Left renal pelvis (tissue), 4 donors: ENCODE data around the gene COL6A2. TPM values are rescaled to one million over a fixed set of nuclear protein-coding genes. Genes with fewer than 3 reads are reported as not detected.
"Not testable (repeated sequence)": the region's sequence is repeated elsewhere in the genome, so short reads cannot be mapped to it uniquely, and the experiment has no call there.

Experiments
- DNase-seq, 4 donors: peaks; one replicate each; pipeline ENCODE4 v3.0.0-alpha.2; 2013; ENCODE audit warnings: low read depth in 4 of 4, low spot score in 3 of 4
- polyA plus RNA-seq, 4 donors: library from polyadenylated mRNA; unstranded; fragments of 120-200 nt; gene quantifications; one replicate each; pipeline ENCODE4 v1.2.1, GENCODE V29; 2013; ENCODE audit not compliant: insufficient read length in 4 of 4

The COL6A2 gene
- polyA plus RNA-seq, 4 donors, result 205 to 1,137 (median 238) TPM

DNA sequence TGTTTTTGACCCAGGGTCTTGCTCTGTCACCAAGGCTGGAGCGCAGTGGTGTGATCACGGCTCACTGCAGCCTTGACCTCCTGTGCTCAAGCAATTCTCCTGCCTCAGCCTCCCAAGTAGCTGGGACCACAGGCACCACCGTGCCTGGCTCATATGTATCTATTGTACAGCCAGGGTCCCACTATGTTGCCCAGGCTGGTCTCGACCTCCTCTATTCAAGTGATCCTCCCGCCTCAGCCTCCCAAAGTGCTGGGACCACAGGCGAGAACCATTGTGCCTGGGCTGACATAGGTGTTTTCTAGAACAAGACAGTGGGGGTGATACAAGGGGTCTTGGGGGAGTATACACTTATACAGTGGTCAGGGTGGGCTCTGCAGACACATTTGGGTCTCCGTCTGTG lies 40.0 kb downstream of the COL6A2 start:
- no peak for DNase-seq

DNA sequence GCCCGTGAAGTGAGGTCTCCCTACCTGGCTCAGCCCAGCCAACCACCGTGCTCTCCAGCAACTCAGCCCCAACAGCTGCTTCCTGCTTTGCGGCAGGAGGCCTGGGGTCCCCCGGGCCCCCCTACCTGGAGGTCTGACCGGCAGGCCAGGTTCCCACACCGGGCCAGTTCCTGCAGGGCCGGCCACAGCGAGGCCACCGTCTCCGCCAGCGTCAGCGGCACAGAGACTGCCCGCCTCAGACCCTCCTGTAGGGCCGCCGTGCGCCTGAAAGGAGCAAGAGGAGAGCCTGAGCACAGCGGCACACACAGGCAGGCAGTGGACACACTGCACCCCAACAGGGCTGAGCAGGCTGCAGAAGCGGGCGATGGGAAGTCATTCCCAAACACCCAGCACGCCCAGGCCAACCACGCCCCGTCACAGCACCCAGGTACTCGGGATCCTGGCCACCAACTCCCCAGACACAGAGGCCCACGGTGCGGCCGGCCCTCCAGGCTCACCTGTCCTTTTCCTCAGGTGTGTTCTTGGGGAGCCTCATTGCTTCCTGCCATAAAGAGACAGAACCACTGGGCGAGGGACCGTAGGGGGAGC lies 40.6 kb downstream of the COL6A2 start:
- DNase-seq, result no peak

DNA sequence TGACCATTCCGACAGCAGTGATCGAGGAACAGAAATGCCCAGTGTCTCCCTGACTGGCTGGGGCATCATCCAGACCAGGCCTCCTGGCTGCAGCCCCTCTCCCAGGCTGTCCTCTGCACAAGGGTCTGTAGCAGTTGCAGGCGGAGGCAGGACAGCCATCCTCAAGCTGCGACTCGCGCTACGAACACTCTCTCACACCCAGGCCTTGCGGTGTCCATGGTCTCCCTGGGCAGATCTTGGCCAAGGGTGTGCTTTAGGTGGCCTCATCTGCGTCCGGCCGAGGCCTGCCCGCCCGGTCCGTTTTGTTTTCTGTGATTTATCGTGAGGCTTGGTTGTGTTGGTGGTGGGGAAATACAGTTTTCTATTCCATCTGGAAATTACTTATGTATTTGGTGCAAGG lies 41.8 kb downstream of the COL6A2 start:
- DNase-seq, result no peak

DNA sequence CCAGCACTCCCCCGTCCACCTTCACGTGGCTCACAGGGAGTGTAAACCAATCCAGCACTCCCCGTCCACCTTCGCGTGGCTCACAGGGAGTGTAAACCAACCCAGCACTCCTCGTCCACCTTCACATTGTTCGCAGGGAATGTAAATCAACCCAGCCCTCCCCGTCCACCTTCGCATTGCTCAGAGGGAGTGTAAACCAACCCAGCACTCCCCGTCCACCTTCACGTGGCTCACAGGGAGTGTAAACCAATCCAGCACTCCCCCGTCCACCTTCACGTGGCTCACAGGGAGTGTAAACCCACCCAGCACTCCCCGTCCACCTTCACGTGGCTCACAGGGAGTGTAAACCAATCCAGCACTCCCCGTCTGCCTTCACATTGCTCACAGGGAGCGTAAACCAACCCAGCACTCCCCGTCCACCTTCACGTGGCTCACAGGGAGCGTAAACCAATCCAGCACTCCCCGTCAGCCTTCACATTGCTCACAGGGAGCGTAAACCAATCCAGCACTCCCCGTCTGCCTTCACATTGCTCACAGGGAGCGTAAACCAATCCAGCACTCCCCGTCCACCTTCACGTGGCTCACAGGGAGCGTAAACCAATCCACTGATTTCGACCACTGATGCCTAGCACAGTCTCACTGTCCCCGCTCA lies 42.6 kb downstream of the COL6A2 start:
- not testable (repeated sequence) for DNase-seq

DNA sequence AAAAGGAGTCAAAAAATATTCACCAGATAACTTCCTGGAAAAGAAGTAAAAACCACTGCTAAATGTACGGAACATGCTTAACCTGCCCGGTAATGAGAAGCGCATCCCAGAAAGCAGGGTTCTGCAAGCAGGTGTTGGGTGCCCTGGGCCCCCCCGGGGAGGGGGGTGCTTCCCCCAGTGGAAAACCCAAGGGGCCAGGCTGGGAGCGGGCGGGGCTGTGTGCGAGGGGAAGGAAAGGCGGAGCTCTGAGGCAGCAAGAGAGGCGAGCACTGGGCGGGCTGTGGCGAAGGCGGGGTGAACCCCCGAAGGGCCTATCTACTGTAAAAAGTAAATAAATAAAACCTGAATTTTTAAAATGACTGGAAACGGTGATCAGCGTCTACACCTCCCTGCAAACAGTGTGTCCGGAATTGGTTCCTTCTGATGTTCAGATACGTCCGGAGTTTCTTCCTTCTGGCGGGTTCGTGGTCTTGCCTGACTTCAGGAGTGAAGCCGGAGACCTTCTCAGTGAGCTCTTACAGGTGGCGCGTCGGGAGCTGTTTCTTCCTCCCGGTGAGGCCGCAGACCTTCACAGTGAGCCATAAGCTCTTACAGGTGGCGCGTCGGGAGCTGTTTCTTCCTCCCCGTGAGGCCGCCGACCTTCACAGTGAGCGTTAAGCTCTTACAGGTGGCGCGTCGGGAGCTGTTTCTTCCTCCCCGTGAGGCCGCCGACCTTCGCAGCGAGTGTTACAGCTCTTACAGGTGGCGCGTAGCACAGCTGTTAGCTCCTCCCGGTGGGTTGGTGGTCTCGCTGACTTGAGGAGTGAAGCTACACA lies 44.1 kb downstream of the COL6A2 start:
- no peak for DNase-seq

DNA sequence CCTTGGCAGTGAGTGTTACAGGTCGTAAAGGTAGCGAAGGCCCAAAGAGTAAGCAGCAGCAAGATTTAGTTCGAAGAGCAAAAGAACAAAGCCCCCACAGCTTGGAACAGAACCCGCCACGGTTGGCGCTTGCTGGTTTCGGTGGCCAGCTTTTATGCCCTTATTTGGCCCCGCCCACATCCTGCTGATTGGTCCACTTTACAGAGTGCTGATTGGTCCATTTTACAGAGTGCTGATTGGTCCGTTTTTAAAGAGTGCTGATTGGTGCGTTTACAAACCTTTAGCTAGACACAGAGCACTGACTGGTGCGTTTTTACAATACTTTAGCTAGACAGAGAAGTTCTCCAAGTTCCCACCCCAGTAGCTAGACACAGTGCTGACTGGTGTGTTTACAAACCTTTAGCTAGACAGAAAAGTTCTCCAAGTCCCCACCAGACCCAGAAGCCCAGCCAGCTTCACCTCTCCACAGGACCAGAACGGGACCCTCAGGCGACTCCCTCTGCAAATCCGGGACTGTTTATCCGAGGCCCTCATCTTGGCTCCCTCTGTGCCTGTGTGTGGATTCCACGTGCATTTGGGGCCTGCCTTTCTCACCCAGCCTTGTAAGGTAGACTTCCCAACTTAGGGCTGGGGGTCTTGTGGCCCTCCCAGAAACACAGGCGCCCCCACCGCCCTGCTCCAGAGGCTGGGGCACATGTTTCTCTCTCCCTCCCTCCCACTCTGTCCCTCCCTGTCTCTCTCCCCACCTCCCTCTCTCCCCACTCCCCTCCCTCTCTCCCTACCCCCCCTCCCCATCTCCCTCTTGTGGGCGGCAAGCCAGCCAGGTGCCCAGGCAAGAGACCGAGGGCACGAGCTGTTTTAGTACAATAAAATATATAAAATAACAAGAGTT lies 44.9 kb downstream of the COL6A2 start:
- no peak for DNase-seq

DNA sequence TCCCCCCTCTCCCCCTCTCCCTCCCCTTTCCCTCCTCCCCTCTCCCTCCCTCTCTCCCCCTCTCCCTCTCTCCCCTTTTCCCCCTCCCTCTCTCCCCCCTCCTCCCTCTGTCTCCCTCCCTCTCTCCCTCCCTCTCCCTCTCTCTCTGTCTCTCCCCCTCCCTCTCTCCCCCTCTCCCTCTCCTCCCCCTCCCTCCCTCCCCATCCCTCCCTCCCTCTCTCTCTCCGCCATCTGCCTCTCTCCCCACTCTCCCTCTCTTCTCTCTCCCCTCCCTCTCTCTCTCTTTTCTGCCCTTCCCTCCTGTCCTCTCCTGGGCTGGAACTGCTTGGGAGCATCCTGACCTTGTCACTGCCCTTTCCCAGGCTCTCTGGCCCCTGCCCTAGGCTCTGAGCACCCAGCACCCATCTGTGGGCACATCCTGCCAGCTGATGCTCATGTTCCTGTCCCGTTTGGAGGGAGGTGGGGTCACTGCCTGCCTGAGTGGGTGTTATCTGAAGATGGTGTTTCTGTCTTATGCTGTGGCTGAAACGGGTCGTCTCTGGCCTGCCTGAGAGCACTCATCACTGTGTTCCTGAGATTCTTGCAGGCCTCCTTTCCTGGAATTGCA lies 46.7 kb downstream of the COL6A2 start:
- DNase-seq, result no peak

DNA sequence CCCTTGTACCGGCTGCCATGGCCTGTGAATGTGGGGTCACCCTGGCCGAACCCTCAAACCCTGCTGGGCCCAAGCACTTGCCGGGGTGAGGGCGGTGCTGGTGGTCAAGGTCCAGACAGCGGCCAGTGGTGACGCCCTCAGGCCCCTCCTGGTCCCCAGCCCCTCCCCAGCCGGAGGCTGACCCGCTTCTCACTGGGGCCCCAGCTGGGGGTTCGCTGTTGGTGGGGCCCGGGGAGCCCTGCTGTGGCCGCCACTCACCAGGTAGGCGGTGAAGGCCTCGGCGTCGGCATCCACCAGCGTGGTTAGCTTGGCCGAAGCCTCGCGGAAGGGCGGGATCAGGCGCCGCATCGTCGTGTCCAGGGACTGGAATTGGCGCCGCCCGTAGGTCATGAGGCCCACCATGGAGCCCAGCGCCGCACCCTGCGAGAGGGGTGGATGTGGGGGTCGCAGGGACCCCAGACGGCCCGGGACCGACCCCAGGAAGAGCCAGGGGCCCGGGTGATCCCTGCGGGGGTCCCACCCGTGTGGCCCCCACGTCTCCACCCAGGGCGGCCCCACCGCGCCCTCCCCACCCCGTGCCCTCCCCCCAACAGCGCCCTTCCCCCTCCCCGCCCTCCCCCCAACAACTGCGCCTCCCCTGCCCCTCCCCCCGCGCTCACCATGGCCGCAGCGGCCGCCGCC lies 47.4 kb downstream of the COL6A2 start:
- no peak for DNase-seq

DNA sequence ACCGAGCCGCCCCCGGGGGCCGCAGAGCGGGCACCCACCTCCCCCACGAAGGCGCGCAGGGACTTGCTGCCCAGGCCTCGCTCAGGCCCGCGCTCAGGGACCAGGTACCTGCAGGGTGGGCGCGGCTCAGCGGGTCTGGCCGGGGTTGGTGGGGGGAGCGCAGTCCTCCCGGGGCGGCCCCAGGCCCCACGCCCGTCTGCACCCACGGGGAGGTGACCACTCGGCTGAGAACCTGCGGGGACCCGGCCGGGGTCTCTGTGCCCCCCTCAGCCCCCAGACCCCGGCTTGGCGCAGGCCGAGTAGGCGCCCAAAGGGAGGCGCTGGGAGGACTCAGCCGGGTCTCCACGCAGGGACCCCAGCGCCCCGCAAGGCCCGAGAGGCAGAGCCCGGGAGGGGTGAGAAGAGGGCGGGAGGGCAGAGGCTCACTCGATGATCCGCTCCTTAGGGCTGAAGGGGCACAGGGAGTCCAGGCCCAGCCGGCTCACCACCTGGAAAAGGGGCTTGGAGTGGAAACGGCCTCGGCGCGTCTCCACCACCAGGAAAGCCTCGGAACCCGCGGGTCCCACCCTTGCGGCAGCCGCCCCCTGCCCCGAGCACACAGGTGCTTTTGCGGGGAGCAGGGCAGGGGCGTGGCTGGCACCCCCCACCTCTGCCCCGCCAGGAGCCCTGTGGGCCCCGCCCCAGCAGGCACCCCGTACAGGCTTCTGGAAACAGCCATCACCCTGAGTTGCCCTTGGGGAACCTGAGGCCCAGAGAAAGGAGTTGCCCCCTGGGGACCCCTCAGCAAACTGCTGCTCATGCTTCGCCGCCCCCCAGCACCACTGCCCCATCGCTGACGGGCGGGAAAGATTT lies 48.2 kb downstream of the COL6A2 start:
- no peak for DNase-seq

DNA sequence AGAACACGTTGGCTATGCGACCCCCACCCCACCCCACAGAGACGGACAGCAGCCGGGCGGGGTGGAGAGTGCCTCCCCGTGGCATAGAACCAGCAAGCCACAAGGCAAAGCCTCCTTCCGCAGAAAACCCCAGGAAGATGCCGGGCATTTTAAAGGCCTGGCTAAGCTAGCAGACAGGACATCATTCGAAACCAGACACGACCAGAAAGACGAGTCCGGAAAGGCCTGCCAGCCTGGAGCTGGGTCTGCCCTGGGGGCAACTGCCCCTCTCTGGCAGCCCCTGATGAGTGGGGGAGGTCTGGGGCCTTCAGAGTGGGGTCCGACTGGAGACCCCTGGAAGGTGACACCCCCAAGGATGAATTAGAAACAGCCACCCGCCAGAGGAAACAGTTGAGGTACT lies 48.9 kb downstream of the COL6A2 start:
- DNase-seq, result no peak

DNA sequence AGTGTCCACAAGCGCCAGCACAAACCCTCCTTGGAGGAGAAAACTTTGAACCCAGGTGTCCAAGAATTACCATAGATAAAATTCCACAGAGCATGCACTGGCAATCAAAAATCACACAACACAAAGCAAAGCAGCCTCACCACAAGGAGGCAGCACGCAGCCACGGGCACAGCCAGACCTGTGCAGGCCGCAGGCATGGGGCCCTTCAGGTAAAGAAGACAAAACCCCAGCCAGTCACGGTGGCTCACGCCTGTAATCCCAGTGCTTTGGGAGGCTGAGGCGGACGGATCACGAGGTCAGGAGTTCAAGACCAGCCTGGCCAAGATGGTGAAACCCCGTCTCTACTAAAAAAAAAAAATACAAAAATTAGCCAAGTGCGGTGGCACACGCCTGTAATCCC lies 49.5 kb downstream of the COL6A2 start:
- not testable (repeated sequence) for DNase-seq

DNA sequence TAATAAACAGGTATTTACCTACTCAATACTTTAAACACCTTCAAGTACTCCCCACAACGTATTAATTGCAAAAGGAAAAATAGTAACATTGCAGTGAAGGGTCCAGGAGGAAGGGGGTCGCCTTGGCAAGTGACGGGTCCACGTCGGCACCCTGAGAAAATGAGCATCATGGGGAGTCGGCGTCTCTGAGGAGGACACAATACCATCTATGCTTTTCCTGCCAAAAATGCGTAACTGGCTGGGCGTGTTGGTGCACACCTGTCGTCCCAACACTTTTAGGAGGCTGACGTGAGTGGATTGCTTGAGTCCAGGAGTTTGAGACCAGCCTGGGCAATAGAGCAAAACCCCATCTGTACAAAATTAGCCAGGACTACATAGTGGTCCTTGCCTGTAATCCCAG lies 50.2 kb downstream of the COL6A2 start:
- DNase-seq, result no peak

DNA sequence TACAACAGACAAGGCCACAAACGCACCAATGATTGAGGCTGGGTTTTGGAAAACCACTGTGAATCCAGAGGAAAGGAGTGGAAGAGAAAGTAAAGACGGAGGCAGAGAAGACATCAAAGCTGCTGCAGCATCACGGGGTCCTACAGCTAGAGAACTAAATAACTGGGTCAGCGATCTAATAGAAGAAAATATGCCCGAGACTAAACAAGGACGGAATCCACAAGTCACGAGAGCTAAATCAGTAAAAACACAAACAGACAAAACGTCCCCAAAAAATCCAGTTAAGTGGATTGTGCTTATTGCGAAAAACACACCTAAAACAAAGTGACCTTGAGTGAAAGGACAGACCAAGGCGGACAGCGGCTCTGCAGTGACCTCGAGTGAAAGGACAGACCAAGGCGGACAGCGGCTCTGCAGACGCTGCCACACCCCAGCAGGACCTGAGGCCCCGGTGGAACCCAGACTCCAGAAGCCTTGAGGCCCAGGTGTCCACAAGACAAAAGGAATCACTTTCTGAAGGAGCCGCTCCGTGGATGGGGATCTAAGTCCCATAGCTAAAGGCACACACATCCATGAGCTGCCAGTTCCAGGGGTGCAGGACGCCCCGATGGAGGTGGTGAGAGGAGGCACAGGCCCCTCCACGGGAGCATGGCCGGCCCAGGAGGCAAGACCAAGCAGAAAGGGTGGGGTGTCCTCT lies 51.4 kb downstream of the COL6A2 start:
- no peak for DNase-seq

DNA sequence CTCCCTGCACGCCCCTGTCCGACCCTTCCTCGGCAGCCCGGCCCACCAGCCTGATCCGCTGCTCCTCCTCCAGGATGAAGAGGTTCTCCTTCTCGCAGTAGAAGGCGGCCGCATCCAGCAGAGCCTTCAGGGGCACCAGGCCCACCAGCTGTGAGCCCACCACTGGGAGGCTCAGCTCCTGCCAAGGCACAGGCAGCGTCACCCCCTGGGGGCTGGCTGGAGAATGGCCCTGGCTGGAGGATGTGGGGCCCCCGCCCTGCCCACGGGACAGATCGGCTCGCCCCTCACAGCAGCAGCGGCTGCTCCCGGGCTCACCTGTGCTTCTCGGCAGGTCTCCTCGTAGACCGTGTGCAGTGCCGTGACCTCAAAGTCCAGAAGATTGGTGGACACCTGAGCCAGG lies 52.2 kb downstream of the COL6A2 start:
- no peak for DNase-seq

DNA sequence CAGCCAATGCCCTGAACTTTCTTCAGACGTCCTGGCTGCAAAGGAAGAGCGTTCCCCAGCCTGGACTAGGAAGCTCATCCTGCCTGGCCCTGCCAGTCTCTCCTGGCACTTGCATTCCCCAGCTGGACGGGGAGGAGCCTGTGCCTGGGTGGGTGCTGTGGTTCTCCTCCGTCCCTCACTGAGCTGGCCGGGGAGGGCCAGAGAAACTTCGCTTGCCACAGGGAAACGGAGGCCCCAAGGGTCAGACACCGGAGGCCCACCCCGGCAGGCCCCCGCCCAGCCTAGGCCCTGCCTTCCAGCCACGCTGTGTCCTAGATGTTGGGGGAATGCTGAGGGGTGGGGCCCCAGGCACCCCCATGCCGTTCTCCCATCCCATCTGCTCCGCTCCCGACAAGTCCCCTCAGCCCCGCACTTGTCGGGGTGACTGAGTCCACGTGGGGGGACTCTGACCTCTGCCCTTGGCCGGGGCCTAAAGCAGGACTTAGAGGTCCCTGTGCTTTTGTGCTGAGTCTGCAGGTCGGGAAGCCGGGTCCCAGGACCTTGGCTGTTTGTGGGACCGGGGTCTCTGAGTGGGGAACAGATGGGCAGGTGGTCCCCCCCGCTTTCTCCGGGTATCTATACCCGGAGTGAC lies 52.7 kb downstream of the COL6A2 start:
- DNase-seq, result no peak

DNA sequence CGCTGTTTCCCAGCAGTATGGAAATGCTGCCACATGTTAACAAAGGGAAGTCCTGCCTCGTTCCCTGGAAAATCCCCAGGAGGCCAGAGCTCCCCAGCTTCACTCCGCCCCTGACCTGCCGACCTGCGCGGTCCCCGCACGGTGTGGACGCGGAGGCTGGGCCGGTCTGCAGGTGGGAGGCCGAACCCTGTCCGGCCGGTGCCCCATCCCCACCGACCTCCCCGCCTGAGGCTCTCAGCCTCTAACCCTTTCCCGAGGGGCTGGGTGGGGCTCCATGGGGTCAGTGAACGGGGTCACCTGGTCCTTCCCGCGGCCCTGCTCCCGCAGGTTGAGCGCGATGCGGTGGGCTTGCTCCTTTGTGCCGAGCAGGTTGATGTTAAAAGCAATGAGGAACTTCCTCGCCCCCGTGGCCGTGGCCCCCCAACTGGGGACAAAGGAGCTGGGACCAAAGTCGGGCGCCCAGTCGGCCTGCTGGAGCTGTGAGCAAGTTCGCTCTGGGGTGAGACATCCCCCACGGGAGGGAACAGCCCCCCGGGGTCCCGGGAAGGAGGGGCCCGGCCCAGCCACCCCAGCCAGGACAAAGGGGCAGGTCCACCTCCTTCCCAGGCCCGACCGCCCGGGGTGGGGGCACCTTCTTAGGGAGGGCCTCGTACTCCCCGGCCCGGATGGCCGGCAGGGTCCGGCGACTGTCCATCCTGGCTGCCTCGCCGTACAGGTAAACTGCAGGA lies 53.5 kb downstream of the COL6A2 start:
- DNase-seq, result no peak
